Right atrium auricular region (tissue), 2 donors: ENCODE results near the gene GJA3. TPM values are rescaled to one million over a fixed set of nuclear protein-coding genes. Genes with fewer than 3 reads are reported as not detected.

Experiments
- DNase-seq: peaks from one replicate; pipeline ENCODE4 v3.0.0-alpha.2; 2019; ENCODE audit warnings: low spot score
- H3K27ac ChIP-seq, 2 donors: fragments of 200-600 bp; sonication (generic); 1 replicate in 1 of 2; 2 replicates in 1 of 2; pipeline ENCODE4 v1.5.1; 2016 to 2019
- H3K27me3 ChIP-seq, 2 donors: fragments of 200-600 bp; sonication (generic); one replicate each; pipeline versions ENCODE4 v1.5.1 to v1.6.0; 2017 to 2019
- H3K36me3 ChIP-seq: fragments of 200-600 bp; sonication (generic); one replicate; pipeline ENCODE4 v1.5.1; 2016
- H3K4me1 ChIP-seq, 2 donors: fragments of 200-600 bp; sonication (generic); one replicate each; pipeline versions ENCODE4 v1.5.1 to v1.6.0; 2017 to 2019
- H3K4me3 ChIP-seq, 2 donors: fragments of 200-600 bp; sonication (generic); 1 replicate in 1 of 2; 2 replicates in 1 of 2; pipeline ENCODE4 v1.5.1; 2017 to 2019; ENCODE audit warnings: mild to moderate bottlenecking in 1 of 2, moderate library complexity in 1 of 2
- H3K9me3 ChIP-seq, 2 donors: fragments of 200-600 bp; sonication (generic); one replicate each; pipeline ENCODE4 v1.5.1; 2019
- total RNA-seq, 2 donors: library from RNA; depleted of rRNA; stranded (reverse); fragments of >200 nt; gene quantifications; one replicate each; pipeline ENCODE4 v1.1.0, GENCODE V29; 2016
- TF ChIP-seq, protein P1 (sequence below), 2 donors: fragments of 200-600 bp; sonication (generic); IDR thresholded peaks; one replicate each; pipeline ENCODE4 v1.5.1; 2019; ENCODE audit warnings: antibody characterized with exemption in 2 of 2

The GJA3 gene
- total RNA-seq, 2 donors from 2014 or later: 3.2 to 8.5 TPM

DNA sequence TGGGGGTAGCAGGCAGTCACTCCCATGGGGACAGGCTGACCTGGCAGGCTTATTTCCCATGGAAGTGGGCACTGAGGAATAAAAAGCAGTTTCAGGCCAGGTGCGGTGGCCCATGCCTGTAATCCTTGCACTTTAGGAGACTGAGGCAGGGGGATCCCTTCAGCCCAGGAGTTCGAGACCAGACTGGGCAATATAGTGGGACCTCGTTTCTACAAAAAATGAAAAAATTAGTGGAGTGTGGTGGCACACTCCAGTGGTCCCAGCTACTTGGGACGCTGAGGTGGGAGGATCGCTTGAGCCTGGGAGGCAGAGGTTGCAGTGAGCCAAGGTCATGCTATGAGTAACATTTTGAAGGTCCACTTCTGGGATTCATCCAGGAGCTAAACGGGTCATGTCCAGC lies 25.9 kb upstream of the GJA3 start:
- Histone ChIP-seq H3K27me3 (no peaks in the 10 kb centered on the region), H3K9me3 (no peaks in the 10 kb centered on the region), H3K4me1 (peaks cover 0 to 4% of the 10 kb centered on the region in 2 donors), H3K27ac (no peak overlapping the region), H3K36me3 (no peaks in the 10 kb centered on the region), H3K4me3 (no peak overlapping the region)
- no peak for DNase-seq
- TF ChIP-seq, protein P1, sequence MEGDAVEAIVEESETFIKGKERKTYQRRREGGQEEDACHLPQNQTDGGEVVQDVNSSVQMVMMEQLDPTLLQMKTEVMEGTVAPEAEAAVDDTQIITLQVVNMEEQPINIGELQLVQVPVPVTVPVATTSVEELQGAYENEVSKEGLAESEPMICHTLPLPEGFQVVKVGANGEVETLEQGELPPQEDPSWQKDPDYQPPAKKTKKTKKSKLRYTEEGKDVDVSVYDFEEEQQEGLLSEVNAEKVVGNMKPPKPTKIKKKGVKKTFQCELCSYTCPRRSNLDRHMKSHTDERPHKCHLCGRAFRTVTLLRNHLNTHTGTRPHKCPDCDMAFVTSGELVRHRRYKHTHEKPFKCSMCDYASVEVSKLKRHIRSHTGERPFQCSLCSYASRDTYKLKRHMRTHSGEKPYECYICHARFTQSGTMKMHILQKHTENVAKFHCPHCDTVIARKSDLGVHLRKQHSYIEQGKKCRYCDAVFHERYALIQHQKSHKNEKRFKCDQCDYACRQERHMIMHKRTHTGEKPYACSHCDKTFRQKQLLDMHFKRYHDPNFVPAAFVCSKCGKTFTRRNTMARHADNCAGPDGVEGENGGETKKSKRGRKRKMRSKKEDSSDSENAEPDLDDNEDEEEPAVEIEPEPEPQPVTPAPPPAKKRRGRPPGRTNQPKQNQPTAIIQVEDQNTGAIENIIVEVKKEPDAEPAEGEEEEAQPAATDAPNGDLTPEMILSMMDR (IDR thresholded peaks at IDR 0.05): no peak

DNA sequence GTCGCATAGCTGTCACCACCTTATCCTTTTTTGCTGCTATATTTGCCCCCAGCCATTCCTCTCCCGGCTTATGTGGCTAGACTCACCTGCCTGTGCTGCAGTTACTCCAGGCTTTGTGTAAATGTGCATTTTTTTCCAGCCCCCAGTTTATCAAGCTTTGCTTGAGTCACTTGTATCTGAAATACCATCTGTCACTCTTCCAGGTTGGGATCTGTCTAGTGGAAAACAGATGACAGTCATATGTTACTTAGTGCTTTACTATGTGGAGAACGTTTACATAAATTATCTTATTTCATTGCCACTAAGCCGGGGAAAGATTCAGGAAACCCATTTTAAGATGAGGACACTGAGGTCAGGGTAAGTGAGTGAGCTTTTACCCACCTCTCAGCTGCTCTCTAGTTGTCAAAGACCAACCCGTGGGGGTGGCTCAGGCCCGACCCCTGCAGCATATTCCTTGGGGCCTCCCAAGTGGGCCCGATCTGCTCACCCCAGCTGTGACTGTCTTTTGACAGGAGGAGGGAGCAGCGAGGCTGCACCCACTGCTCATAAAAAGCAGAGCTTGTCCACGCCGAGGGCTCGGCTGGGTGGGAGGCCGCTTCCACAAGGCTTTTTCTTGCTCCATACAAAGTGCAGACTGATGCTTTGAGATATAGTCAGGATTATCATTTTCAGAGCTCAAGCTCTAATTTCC lies 24.7 kb upstream of the GJA3 start:
- H3K4me3 ChIP-seq: no peak overlapping the region
- no peaks in the 10 kb centered on the region for H3K9me3 ChIP-seq
- H3K36me3 ChIP-seq: no peaks in the 10 kb centered on the region
- no peaks in the 10 kb centered on the region for H3K27me3 ChIP-seq
- no peak overlapping the region for H3K27ac ChIP-seq
- DNase-seq: no peak
- H3K4me1 ChIP-seq: no peaks in the 10 kb centered on the region
- TF ChIP-seq, protein P1 (IDR thresholded peaks at IDR 0.05): no peak

DNA sequence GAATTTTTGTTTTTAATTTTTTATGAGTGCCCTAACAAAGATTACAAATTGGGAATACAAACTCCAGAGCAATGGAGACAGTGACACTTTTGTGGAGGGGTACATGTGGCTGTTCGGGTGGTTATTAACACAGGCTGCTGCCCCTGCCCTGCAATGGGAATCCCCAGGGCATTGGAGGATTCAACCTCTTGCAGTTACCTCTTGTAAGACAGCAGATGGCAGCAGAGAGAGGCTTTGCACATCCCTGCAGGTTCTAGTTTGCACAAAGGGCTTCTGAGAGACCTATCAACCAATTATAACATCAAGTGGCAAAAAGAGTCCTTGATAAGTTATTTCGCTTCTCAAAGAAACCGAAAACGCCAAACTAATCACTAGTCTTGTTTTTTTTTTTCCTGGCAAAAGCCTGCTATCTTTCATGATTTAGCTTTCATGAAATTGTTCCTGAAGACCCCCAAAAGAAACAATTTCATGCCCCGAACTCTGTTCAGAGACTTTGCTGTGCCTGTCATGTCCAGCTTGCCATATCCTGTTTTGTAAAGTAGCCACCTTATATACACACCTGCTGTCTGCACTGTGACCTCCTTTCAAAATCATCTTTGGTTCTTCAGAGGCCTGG lies 21.5 kb upstream of the GJA3 start:
- H3K27ac ChIP-seq: no peak overlapping the region
- no peaks in the 10 kb centered on the region for H3K9me3 ChIP-seq
- H3K36me3 ChIP-seq: no peaks in the 10 kb centered on the region
- TF ChIP-seq, protein P1 (IDR thresholded peaks at IDR 0.05): peak; percentile 63 to 86
- H3K27me3 ChIP-seq: peaks cover 0 to 2% of the 10 kb centered on the region in 2 donors
- H3K4me3 ChIP-seq: no peak overlapping the region
- DNase-seq: no peak
- H3K4me1 ChIP-seq: no peaks in the 10 kb centered on the region

DNA sequence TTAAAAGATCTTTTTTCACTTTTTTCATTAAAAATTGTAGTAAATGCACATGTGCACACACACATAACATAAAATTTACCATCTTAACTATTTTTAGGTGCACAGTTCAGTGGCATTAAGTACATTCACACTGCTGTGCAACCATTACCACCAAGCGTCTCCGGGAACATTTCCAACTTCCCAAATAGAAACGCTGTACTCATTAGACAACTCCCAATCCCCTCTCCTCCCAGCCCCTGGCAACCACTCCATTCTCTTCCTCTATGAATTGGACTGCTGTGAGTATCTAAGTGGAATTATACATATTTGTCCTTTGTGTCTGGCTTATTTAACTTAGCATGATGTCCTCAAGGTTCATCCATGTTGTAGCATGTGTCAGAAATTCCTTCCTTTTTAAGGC lies 20.3 kb upstream of the GJA3 start:
- Histone ChIP-seq H3K4me3 (no peak overlapping the region), H3K36me3 (no peaks in the 10 kb centered on the region), H3K4me1 (no peaks in the 10 kb centered on the region), H3K27me3 (peaks cover 0 to 4% of the 10 kb centered on the region in 2 donors), H3K9me3 (no peaks in the 10 kb centered on the region), H3K27ac (no peak overlapping the region)
- no peak for DNase-seq
- TF ChIP-seq, protein P1 (IDR thresholded peaks at IDR 0.05): no peak

DNA sequence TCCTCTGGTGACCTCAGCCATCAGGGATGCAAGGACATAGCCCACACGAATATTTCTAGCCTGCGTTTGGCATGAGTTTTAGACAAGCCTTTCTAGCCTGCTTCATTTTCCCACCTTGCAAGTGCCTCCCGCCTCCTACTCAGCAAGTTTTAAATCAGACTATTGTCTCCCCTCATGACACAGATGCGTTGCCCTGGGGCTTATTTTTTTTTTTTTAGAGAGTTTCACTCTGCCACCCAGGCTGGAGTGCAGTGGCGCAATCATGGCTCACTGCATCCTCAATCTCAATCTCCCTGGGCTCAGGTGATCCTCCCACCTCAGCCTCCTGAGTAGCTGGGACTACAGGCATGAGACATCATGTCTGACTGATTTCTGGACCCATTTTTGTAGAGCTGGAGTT lies 17.3 kb upstream of the GJA3 start:
- no peak for DNase-seq
- peaks cover 0 to 4% of the 10 kb centered on the region in 2 donors for H3K27me3 ChIP-seq
- H3K9me3 ChIP-seq: no peaks in the 10 kb centered on the region
- no peaks in the 10 kb centered on the region for H3K36me3 ChIP-seq
- no peaks in the 10 kb centered on the region for H3K4me1 ChIP-seq
- no peak overlapping the region for H3K27ac ChIP-seq
- no peak overlapping the region for H3K4me3 ChIP-seq
- TF ChIP-seq, protein P1 (IDR thresholded peaks at IDR 0.05): no peak
